CD4-positive, alpha-beta T cell (primary cell): ENCODE measurements around the gene FERD3L. TPM values are rescaled to one million over a fixed set of nuclear protein-coding genes. Genes with fewer than 3 reads are reported as not detected.

Source experiments
- ATAC-seq: fragments of 200-7000 bp; cut with Tn5 transposase; one replicate; pipeline ENCODE4 v1.10.0; 2022; ENCODE audit warnings: mild to moderate bottlenecking; ENCODE audit not compliant: poor library complexity
- CTCF ChIA-PET: fragments of 350-600 bp; sonication (Branson Sonifier 250); formaldehyde crosslinking; loops from one replicate; lab custom pipeline; 2021; ENCODE audit warnings: antibody characterized with exemption, inconsistent platforms; lab: Charles Lee
- POLR2A ChIA-PET: fragments of 350-600 bp; sonication (Branson Sonifier 250); formaldehyde crosslinking; loops from one replicate; lab custom pipeline; 2021; ENCODE audit warnings: antibody characterized with exemption, inconsistent platforms; lab: Charles Lee
- DNase-seq, 14 experiments: peaks; one replicate each; pipeline ENCODE4 v3.0.0-alpha.2; 2013 to 2020; ENCODE audit warnings: mixed read lengths in 2 of 14
- H3K27ac ChIP-seq, 2 donors: one replicate each; pipeline versions ENCODE4 v1.5.1 to v1.7.0; 2013; ENCODE audit warnings: low read length in 2 of 2, low read depth in 1 of 2, mild to moderate bottlenecking in 1 of 2
- H3K27me3 ChIP-seq, 2 experiments: 1 replicate in 1 of 2; 2 replicates in 1 of 2; pipeline versions ENCODE4 v1.6.1 to v1.7.0; 2013; ENCODE audit warnings: low read length in 2 of 2, control low read depth in 1 of 2, mild to moderate bottlenecking in 1 of 2, moderate library complexity in 1 of 2; ENCODE audit not compliant: insufficient read depth in 2 of 2, control insufficient read depth in 1 of 2
- H3K36me3 ChIP-seq: one replicate; pipeline ENCODE4 v1.6.1; 2013; ENCODE audit warnings: low read length, control low read depth; ENCODE audit not compliant: insufficient read depth
- H3K4me1 ChIP-seq: one replicate; pipeline ENCODE4 v1.6.1; 2013; ENCODE audit warnings: low read length, control low read depth; ENCODE audit not compliant: insufficient read depth
- H3K4me3 ChIP-seq: one replicate; pipeline ENCODE4 v1.5.1; 2013; ENCODE audit warnings: mild to moderate bottlenecking, low read length, moderate library complexity
- H3K9me3 ChIP-seq, 2 experiments: 1 replicate in 1 of 2; 2 replicates in 1 of 2; pipeline versions ENCODE4 v1.6.1 to v1.7.0; 2013; ENCODE audit warnings: low read length in 2 of 2, mild to moderate bottlenecking in 2 of 2, control low read depth in 1 of 2, moderate library complexity in 1 of 2; ENCODE audit not compliant: control insufficient read depth in 1 of 2, insufficient read depth in 1 of 2
- H3K27ac Mint-ChIP-seq: one replicate; pipeline ENCODE4 v1.8.0; 2020; ENCODE audit warnings: mixed read lengths
- H3K27me3 Mint-ChIP-seq: one replicate; pipeline ENCODE4 v1.8.0; 2021; ENCODE audit warnings: mixed read lengths
- H3K36me3 Mint-ChIP-seq: one replicate; pipeline ENCODE4 v1.8.0; 2021; ENCODE audit warnings: low read depth, mixed read lengths
- H3K4me1 Mint-ChIP-seq: one replicate; pipeline ENCODE4 v1.8.0; 2021; ENCODE audit warnings: low read depth, mixed read lengths
- H3K4me3 Mint-ChIP-seq: one replicate; pipeline ENCODE4 v1.8.0; 2020; ENCODE audit warnings: mild to moderate bottlenecking, mixed read lengths
- H3K9me3 Mint-ChIP-seq: one replicate; pipeline ENCODE4 v1.8.0; 2020; ENCODE audit warnings: mixed read lengths
- intact Hi-C, 2 experiments: fragments of 100-400 bp; cut with DNase I in 1 of 2; cut with micrococcal nuclease in 1 of 2; formaldehyde crosslinking; loops; one replicate each; pipeline versions ENCODE4 v1.15.1 to v1.9.0; 2023 to 2025; cut with DNase I, micrococcal nuclease
- total RNA-seq, 174 experiments: library from RNA in 2 of 174; stranded (reverse) in 2 of 174; gene quantifications; one replicate each; pipeline ENCODE4 v1.2.3 and lab custom pipeline; 2021 to 2026
- TF ChIP-seq, protein P1 (sequence below): fragments of 200-600 bp; IDR thresholded peaks from one replicate; pipeline ENCODE4 v1.8.0; 2022; ENCODE audit warnings: antibody characterized with exemption, mild to moderate bottlenecking

The FERD3L gene
- total RNA-seq, 2 experiments from 2014 or later = not detected

DNA sequence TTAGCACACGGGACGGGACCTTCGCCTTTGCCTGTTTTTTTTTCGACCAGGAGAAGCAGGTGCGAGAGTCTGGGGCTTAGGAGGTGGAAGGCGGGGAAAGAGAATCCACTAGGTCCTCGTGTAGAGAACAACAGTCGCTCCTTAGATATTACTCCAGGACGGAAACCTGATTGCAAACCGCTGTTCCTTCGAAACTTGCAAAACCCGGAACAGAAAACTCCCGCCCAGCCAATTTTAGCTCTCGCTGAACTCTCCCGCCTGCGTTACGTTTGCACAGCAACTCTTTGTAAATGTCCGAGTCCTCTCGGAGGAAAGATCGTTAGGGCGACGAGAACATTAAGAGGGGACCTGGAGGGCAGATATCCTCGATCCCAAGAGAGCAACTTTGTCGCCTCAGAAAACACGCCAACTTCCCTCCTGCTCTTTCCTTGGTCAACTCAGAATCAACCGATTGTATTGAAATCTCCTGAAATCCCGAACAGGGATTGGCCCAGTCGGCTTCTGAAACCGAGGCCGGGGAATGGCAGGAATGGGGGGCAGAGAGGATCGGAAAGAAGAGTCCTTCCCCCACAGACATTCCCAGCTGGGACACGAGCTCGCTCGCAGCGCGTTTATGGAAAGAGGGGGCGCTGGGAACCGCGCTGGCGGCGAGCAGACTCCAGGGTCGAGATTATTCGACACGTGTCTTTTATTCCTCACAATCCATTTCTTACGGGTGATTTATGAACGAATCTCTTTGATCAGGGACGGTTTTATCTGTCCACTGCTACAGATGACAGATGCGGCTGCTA lies 37.7 kb downstream of the FERD3L start:
- Histone ChIP-seq H3K9me3 (peaks cover 6 to 27% of the 10 kb centered on the region in 2 experiments), H3K27ac (no peak overlapping the region), H3K4me1 (peaks cover 4% of the 10 kb centered on the region), H3K4me3 (no peak overlapping the region), H3K27me3 (peaks cover 68 to 80% of the 10 kb centered on the region in 2 experiments), H3K36me3 (no peaks in the 10 kb centered on the region)
- H3K9me3 Mint-ChIP-seq = no peaks in the 10 kb centered on the region
- H3K4me3 Mint-ChIP-seq = no peak overlapping the region
- TF ChIP-seq, protein P1, sequence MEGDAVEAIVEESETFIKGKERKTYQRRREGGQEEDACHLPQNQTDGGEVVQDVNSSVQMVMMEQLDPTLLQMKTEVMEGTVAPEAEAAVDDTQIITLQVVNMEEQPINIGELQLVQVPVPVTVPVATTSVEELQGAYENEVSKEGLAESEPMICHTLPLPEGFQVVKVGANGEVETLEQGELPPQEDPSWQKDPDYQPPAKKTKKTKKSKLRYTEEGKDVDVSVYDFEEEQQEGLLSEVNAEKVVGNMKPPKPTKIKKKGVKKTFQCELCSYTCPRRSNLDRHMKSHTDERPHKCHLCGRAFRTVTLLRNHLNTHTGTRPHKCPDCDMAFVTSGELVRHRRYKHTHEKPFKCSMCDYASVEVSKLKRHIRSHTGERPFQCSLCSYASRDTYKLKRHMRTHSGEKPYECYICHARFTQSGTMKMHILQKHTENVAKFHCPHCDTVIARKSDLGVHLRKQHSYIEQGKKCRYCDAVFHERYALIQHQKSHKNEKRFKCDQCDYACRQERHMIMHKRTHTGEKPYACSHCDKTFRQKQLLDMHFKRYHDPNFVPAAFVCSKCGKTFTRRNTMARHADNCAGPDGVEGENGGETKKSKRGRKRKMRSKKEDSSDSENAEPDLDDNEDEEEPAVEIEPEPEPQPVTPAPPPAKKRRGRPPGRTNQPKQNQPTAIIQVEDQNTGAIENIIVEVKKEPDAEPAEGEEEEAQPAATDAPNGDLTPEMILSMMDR = no peak
- no peaks in the 10 kb centered on the region for H3K4me1 Mint-ChIP-seq
- peaks cover 99% of the 10 kb centered on the region for H3K27me3 Mint-ChIP-seq
- POLR2A ChIA-PET = no interaction called here
- no peak for ATAC-seq
- no peaks in the 10 kb centered on the region for H3K36me3 Mint-ChIP-seq
- CTCF ChIA-PET = no interaction called here
- DNase-seq = no peak
- intact Hi-C loops = no loop called here
- H3K27ac Mint-ChIP-seq = no peak overlapping the region

DNA sequence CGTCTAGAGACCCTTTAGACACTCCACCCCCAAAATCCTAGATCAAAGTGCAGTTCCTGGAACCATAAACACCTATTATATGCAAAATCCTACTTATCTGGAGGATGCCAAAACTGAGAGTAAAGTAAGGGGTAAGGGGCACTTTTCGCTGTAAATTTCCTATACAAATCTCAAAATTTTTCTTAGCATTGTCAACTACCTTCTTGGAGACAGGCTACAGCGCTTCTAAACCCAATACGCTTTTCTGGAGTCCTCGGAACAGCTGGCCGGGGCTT lies 38.2 kb downstream of the FERD3L start:
- Mint-ChIP-seq H3K4me1 (no peaks in the 10 kb centered on the region), H3K4me3 (no peak overlapping the region), H3K9me3 (no peaks in the 10 kb centered on the region), H3K36me3 (no peaks in the 10 kb centered on the region), H3K27ac (no peak overlapping the region), H3K27me3 (peaks cover 96% of the 10 kb centered on the region)
- CTCF ChIA-PET = no interaction called here
- TF ChIP-seq, protein P1 = no peak
- Histone ChIP-seq H3K9me3 (peaks cover 6 to 23% of the 10 kb centered on the region in 2 experiments), H3K4me1 (peaks cover 4% of the 10 kb centered on the region), H3K27me3 (peaks cover 63 to 76% of the 10 kb centered on the region in 2 experiments), H3K36me3 (no peaks in the 10 kb centered on the region), H3K4me3 (no peak overlapping the region), H3K27ac (no peak overlapping the region)
- ATAC-seq (no peak), DNase-seq (no peak)
- POLR2A ChIA-PET = no interaction called here
- intact Hi-C loops = no loop called here

DNA sequence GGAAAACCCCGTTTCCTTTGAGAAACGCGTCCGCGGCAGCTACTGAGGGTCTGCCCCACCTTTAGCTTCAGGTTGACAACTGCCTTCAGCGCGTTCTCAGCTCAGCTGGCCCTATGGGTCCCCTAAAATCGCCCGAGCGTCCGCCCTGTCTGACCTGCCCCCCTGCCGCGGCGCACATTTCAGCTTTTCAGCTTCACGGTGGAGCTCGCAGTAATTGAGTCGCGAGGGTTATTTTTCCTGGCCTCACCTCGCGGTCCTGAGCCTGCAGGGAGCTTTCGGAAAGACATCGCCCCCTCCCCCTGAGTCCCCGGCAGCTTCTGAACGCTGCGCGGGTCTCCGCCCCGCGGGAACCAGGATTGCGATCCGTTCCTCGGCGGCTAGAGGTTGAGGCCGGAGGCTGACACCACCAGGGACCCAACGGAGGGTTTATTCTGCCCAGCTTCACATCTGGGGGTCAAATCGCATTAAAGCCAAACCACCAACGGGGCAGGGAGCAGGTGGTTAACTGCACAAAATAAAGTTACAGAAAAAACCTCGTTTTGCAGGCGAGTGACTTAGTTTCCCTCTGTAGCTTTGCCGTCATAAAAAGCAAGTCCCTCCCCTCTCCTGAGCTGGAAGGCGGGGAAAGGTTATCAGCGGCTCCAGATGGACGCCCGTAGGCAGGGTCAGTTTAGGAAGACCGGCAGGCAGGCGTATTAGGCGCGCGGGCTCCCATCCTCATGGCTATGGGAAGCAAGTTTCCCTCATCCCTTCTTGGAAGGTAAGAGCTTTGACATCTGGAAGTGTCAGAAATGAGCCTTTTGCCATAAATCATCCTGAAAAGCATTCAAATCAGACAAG lies 38.8 kb downstream of the FERD3L start:
- Mint-ChIP-seq H3K27me3 (peaks cover 96% of the 10 kb centered on the region), H3K9me3 (no peaks in the 10 kb centered on the region), H3K4me1 (no peaks in the 10 kb centered on the region), H3K4me3 (no peak overlapping the region), H3K27ac (no peak overlapping the region), H3K36me3 (no peaks in the 10 kb centered on the region)
- ChIA-PET CTCF (no interaction called here), POLR2A (no interaction called here)
- H3K4me1 ChIP-seq = peaks cover 4% of the 10 kb centered on the region
- H3K27ac ChIP-seq = no peak overlapping the region
- no peak overlapping the region for H3K4me3 ChIP-seq
- peaks cover 58 to 76% of the 10 kb centered on the region in 2 experiments for H3K27me3 ChIP-seq
- ATAC-seq = no peak
- peaks cover 6 to 23% of the 10 kb centered on the region in 2 experiments for H3K9me3 ChIP-seq
- intact Hi-C loops = no loop called here
- no peaks in the 10 kb centered on the region for H3K36me3 ChIP-seq
- TF ChIP-seq, protein P1 = no peak
- no peak for DNase-seq
